ENCODE measurements around the gene CDH23. TPM values are rescaled to one million over a fixed set of nuclear protein-coding genes. Genes with fewer than 3 reads are reported as not detected.

The CDH23 gene
- total and polyA plus RNA-seq, 8 donors, result 1.8 to 22.8 (median 3.0) TPM

- peaks cover 0 to 8% of the 10 kb centered on the region in 2 donors for H3K4me1 ChIP-seq
- H3K27ac ChIP-seq, result no peak overlapping the region
- intact Hi-C loops (cut with DNase I), result no loop called here
- ATAC-seq (no peak), DNase-seq (no peak)
- H3K9me3 ChIP-seq, result no peaks in the 10 kb centered on the region
- no peaks in the 10 kb centered on the region for H3K27me3 ChIP-seq
- no peaks in the 10 kb centered on the region for H3K36me3 ChIP-seq
- H3K4me3 ChIP-seq, result no peak overlapping the region
- TF ChIP-seq CTCF (IDR thresholded peaks at IDR 0.05), result no peak
Measured at GRCh38 chr10:71646592-71647292, 250.0 kb downstream of the CDH23 start.

GRCh38 chr10:71647526-71648253 lies 251.0 kb downstream of the CDH23 start:
- Histone ChIP-seq H3K4me3 (no peak overlapping the region), H3K36me3 (no peaks in the 10 kb centered on the region), H3K27me3 (no peaks in the 10 kb centered on the region), H3K9me3 (no peaks in the 10 kb centered on the region), H3K27ac (no peak overlapping the region), H3K4me1 (peaks cover 0 to 8% of the 10 kb centered on the region in 2 donors)
- ATAC-seq (peak; percentile 21), DNase-seq (peak in 2 of 4 donors; percentile 13 to 26)
- TF ChIP-seq CTCF (IDR thresholded peaks at IDR 0.05), result peak; percentile 21 to 25
- intact Hi-C loops (cut with DNase I), result no loop called here

GRCh38 chr10:71648254-71648932 lies 251.7 kb downstream of the CDH23 start:
- Histone ChIP-seq H3K4me3 (no peak overlapping the region), H3K27ac (no peak overlapping the region), H3K36me3 (no peaks in the 10 kb centered on the region), H3K27me3 (no peaks in the 10 kb centered on the region), H3K9me3 (no peaks in the 10 kb centered on the region), H3K4me1 (peaks cover 0 to 8% of the 10 kb centered on the region in 2 donors)
- no peak for ATAC-seq
- TF ChIP-seq CTCF (IDR thresholded peaks at IDR 0.05), result no peak
- DNase-seq, result peak in 2 of 4 donors; percentile 9 to 22
- intact Hi-C loops (cut with DNase I), result no loop called here

GRCh38 chr10:71648933-71649320 lies 252.2 kb downstream of the CDH23 start:
- Histone ChIP-seq H3K9me3 (no peaks in the 10 kb centered on the region), H3K27ac (no peak overlapping the region), H3K36me3 (no peaks in the 10 kb centered on the region), H3K4me1 (peaks cover 0 to 8% of the 10 kb centered on the region in 2 donors), H3K4me3 (no peak overlapping the region), H3K27me3 (no peaks in the 10 kb centered on the region)
- intact Hi-C loops (cut with DNase I), result no loop called here
- TF ChIP-seq CTCF (IDR thresholded peaks at IDR 0.05), result no peak
- DNase-seq, result no peak
- no peak for ATAC-seq

- intact Hi-C loops (cut with DNase I), result no loop called here
- no peak overlapping the region for H3K27ac ChIP-seq
- H3K9me3 ChIP-seq, result no peaks in the 10 kb centered on the region
- no peaks in the 10 kb centered on the region for H3K36me3 ChIP-seq
- TF ChIP-seq CTCF (IDR thresholded peaks at IDR 0.05), result no peak
- ATAC-seq, result no peak
- DNase-seq, result no peak
- H3K4me3 ChIP-seq, result no peak overlapping the region
- H3K27me3 ChIP-seq, result no peaks in the 10 kb centered on the region
- H3K4me1 ChIP-seq, result peaks cover 0 to 8% of the 10 kb centered on the region in 2 donors
Measured at GRCh38 chr10:71649631-71650030, 252.9 kb downstream of the CDH23 start.
